ENCODE measurements around the gene PCBP3. TPM values are rescaled to one million over a fixed set of nuclear protein-coding genes. Genes with fewer than 3 reads are reported as not detected.

Gene PCBP3
- total RNA-seq, 2 donors from 2014 or later, result 0.77 to 17.2 TPM

GRCh38 chr21:45823100-45823681 lies 179.7 kb downstream of the PCBP3 start:
- 89% methylated on average over 16 of the region's 16 CpGs for WGBS
- no peak for DNase-seq (ENCODE audit: low spot score)
- no peaks in the 10 kb centered on the region for H3K9me3 ChIP-seq
- H3K36me3 ChIP-seq, result no peaks in the 10 kb centered on the region
- no peaks in the 10 kb centered on the region for H3K4me1 ChIP-seq (replicated peaks)
- intact Hi-C loops (cut with DNase I), result loop anchor here (5.0 kb wide), 1 partner anchor 266 kb away; no protein-coding TSS in a partner anchor
- TF ChIP-seq POLR2A (IDR thresholded peaks at IDR 0.05) (no peak), CTCF (IDR thresholded peaks at IDR 0.05) (no peak), POLR2AphosphoS5 (IDR thresholded peaks at IDR 0.05) (no peak)
- H3K4me3 ChIP-seq, result no peak overlapping the region
- peaks cover 3% of the 10 kb centered on the region for H3K27me3 ChIP-seq (replicated peaks; ENCODE audit: insufficient read depth)
- no peak overlapping the region for H3K27ac ChIP-seq

GRCh38 chr21:45824546-45825215 lies 181.2 kb downstream of the PCBP3 start:
- TF ChIP-seq POLR2AphosphoS5 (IDR thresholded peaks at IDR 0.05) (no peak), POLR2A (IDR thresholded peaks at IDR 0.05) (no peak), CTCF (IDR thresholded peaks at IDR 0.05) (no peak)
- intact Hi-C loops (cut with DNase I), result loop anchor here (5.0 kb wide), 1 partner anchor 267 kb away; no protein-coding TSS in a partner anchor
- no peak overlapping the region for H3K27ac ChIP-seq
- 76% methylated on average over 8 of the region's 8 CpGs for WGBS
- H3K4me1 ChIP-seq (replicated peaks), result no peaks in the 10 kb centered on the region
- peaks cover 3% of the 10 kb centered on the region for H3K27me3 ChIP-seq (replicated peaks; ENCODE audit: insufficient read depth)
- H3K4me3 ChIP-seq, result no peak overlapping the region
- H3K9me3 ChIP-seq, result no peaks in the 10 kb centered on the region
- DNase-seq (ENCODE audit: low spot score), result no peak
- H3K36me3 ChIP-seq, result no peaks in the 10 kb centered on the region

- intact Hi-C loops (cut with DNase I), result no loop called here
- Histone ChIP-seq H3K27ac (no peak overlapping the region), H3K27me3 (replicated peaks; ENCODE audit: insufficient read depth) (peaks cover 3% of the 10 kb centered on the region), H3K9me3 (no peaks in the 10 kb centered on the region), H3K4me3 (no peak overlapping the region), H3K4me1 (replicated peaks) (no peaks in the 10 kb centered on the region), H3K36me3 (no peaks in the 10 kb centered on the region)
- 65% methylated on average over 13 of the region's 13 CpGs for WGBS
- TF ChIP-seq POLR2A (IDR thresholded peaks at IDR 0.05) (no peak), CTCF (IDR thresholded peaks at IDR 0.05) (no peak), POLR2AphosphoS5 (IDR thresholded peaks at IDR 0.05) (no peak)
- DNase-seq (ENCODE audit: low spot score), result no peak
Observed at GRCh38 chr21:45825219-45825618, 181.7 kb downstream of the PCBP3 start.

- Histone ChIP-seq H3K4me3 (no peak overlapping the region), H3K27me3 (replicated peaks; ENCODE audit: insufficient read depth) (no peaks in the 10 kb centered on the region), H3K9me3 (no peaks in the 10 kb centered on the region), H3K36me3 (no peaks in the 10 kb centered on the region), H3K27ac (no peak overlapping the region), H3K4me1 (replicated peaks) (no peaks in the 10 kb centered on the region)
- TF ChIP-seq POLR2A (IDR thresholded peaks at IDR 0.05) (no peak), CTCF (IDR thresholded peaks at IDR 0.05) (no peak), POLR2AphosphoS5 (IDR thresholded peaks at IDR 0.05) (no peak)
- no peak for DNase-seq (ENCODE audit: low spot score)
- 88% methylated on average over 16 of the region's 16 CpGs for WGBS
- intact Hi-C loops (cut with DNase I), result no loop called here
Observed at GRCh38 chr21:45826676-45827301, 183.3 kb downstream of the PCBP3 start.
